ENCODE results near the gene DSCAM.

The DSCAM gene

DNA sequence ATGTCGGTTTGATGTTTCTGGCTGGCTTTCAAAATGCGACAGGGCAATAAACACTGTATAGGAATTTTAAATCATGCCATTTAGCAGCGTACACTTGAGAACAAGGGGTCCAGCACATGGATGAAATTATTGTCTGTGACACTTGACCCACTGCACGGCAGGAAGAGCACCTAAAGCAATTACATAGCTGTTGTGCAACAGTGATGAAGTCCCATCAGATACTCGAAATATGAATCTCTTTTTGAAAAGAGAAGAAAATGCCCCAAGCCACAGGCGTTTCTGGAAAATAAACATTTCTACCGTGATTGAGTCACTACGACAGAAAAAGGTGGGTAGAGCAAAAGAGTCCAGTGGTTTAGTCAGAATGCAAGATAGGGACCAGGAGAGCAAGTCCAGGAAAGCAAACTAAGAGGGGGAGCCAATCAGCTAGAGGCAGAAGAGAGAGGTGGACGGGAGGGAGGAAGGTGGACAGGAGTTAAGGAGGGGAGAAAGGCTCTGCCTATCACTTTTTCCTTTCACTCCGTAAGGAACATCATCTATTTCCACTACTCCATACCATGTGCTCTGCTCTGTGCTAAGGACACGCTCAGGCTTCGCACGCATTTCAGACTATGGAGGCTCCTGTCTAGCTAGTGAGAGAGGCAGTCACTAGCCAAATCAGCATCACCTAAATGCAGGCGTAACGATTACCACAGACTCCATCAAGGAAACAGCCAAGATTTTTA, 6.4 kb downstream of the DSCAM start:
- DNase-seq = no peak

DNA sequence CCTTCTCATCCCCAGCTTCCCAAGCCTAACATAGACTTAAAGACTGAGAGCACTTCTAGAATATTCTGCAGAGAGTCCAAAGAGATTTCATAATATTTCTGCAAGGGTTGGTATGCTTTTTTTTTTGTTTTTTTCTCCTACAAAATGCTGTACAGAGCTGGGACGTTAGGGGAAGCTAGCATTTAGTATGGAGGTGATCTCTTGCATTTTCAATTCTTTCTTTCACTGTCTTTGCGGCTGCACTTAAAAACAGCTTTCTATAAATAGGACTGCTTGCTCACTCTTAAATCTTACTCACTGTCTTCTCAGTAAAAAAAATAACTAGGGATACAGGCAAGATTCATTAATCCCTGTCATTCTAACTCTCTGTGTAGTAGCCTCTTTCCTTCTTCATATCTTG, 7.4 kb downstream of the DSCAM start:
- DNase-seq = no peak

DNA sequence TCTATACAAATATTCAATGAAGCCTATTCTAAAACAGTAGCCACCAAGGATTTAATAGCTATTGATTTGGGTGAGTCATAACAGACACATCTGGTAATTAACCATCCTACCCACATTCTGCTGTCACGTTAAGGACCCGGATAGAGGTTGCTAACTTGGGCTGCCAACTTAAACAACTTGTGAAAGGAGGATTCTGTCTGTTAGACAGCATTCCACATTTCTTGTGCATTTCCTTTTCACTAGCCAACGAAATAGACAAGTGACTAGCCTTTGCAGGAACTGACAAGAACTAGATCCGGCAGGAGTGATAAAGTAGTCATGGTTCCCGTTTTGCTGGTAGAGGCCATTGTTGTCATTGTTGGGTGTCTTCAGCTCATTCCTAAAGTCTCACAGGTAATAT, 9.5 kb downstream of the DSCAM start:
- no peak for DNase-seq

DNA sequence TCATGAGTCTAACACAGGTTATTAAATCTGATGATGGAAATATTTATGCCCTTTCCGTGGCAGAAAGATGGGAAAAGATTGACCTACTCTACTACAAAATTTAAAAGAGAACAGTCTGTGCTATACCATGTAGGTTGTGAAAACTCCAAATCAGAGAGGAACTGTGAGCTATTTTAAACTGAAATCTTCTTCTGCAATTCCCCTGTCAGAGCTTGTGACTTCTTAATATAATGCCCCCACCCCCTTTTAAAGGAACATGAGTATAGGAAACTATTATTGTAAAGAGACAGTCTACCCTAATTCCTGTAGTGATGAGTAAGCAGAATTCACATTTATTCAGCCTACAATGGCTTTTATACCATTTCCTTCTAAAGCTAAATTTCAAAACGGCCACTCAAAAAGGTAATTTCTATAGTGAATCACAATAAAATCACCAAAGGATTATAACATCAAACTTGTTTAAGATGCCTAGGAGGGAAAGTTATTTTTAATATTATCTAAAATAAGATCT, 11.7 kb downstream of the DSCAM start:
- DNase-seq = no peak

DNA sequence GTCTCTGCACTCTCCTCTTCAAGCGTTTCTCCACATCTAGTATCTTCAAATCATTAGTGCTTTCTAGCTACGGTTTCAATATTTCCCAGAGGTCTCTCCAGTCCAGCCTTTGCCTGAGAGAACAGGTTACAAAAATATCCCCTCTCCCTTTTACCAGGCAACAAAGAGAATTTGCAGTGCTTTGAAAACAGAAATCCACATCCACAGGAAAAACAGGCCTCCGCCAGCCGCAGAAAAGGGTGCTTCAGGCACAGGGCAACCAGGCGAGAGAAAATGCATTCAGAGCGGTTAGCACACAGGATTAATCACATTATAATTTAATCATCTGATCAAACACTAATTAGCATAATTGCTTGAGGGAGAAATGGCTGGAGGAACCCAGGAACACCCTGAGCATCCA, 13.8 kb downstream of the DSCAM start:
- no peak for DNase-seq

DNA sequence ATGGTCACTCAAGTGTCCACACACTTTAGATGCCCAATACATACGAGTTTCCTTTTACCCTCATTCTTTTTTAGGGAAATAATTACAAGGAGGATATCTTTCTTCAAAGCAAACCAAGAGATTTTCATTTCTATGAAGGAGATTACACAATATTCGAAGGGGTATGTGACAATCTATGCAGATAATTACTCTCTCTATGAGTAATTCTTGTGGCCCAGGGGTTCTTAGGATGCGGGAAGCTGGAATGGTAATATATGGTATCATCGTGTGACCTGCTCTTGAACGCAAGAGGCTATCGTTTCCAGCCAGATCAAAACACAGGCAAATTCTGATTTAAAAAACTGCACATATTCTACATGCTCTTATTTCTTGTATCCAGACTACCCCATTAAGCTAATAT, 14.6 kb downstream of the DSCAM start:
- no peak for DNase-seq

DNA sequence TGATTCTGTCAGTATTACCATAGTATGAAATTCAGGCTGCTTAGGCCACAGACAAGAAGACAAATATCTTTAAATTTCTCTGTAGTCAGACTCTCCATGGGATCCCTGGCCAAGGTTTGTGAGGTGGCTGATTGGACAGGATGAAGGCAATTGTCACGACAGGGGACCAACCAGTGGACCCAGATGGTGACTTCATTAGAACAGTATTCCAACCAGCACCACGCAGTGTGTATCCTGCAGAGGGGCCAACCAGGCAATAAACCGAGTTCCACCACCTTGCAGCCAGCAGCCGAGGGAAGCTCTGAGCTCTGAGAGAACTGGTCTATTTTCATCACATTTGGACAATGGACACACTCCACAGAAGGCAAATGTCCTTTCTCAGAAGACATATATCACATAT, 16.1 kb downstream of the DSCAM start:
- DNase-seq = no peak

DNA sequence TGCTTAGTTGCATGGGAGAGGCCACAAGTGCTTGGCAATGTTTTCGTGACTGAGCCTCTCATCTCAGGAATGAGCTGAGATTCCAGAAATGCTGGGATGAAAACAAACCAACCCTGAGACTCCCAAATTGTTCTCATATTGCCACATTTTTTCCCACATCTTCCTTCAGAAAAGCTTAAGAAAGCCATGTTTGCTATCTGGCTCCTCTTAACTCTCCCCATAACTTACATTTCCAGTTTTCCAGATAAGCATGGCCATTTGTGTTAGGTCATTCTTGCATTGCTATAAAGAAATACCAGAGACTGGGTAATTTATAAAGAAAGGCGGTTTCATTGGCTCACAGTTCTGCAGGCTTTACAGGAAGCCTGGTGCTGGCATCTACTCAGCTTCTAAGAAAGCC, 17.2 kb downstream of the DSCAM start:
- no peak for DNase-seq

DNA sequence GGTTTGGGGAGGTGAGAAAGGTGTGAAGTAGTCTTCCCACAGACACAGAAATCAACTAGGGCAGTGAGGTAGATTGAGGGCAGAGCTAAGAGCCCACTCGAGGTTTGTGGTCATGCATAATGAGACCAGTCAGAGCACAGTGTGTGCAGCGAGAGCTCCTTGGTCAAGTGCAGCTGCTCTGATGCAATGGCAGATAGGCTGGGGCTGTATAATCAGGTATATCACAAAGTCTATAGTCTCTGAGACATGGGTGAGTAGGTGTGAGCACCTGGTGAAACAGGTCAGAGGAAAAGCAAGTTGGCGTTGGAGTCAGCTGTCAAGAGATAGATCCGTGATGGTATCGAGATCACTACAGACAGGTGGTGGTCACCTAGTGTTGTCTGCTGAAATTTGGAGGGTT, 17.6 kb downstream of the DSCAM start:
- no peak for DNase-seq

DNA sequence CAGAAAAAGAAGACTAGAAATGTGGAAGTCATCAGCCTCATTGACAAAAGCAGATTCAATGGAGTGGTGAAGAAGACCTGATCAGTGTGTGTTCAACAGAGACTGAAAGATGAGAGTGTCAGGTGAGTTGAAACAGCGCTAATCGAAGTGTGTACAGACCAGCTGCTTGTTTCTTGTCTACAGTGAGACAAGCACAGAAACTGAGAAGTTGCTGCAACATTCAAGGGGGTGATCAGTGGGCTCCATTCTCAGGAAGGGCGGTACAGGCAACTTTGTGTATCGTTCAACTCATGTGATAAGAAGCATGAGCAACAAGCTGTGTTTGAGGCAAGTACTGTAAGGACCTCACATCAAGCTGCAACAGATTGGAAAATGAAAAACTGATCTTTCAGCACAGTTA, 19.4 kb downstream of the DSCAM start:
- DNase-seq = no peak

DNA sequence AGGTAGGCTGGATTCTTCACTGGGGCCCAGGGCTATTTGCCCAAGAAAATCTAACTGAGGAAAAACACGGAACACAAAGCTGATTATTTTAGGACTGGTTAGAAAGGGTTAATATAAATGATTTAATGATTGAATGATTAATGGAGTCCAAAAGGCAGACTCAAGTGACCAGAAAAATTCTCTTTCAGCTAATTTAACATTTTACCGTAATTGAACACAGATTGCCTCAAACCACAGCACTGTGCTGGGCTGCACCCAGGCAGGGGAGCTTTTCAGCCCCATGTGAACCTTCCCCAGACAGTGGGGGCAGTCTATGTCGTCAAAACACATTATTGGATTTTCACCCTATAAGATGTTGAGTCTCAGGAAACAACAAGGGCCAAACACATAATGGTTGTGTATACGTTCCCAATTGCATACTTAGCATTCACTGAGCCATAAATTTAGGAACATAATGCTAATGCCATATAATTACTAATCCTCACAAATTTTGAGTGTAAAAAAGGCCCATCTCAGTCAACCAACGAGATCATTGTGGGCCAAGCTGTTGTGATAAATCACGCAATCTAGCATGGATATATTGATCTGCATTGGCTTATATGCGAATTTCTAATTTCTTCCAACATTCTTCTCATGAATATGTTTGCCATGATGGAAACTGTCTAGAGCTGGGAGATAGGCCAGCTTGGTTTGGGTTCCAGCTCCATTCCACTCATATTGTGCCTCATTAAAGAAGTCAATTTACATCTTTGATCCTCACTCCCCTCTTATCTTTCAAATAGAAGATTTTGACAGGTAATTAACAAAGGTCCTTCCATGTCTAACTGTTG, 27.7 kb downstream of the DSCAM start:
- no peak for DNase-seq

DNA sequence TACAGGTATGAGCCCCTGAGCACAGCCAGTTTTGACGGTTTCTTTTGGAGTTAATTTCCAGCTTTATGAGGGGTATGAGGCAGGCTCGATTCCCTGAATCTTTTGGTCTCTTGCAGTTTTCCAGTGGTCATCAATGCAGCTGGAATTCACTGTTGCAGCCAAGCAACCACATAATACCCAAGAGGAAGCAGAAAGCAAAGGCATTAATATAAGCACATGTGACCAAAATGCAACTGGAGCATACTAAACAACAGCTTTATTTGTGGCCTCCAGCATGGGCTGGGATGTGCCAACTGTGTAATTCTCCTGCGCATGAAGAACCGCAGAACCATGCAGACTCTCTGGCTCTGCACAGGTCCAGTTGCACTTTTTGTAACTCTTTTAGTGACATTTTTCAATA, 33.0 kb downstream of the DSCAM start:
- no peak for DNase-seq

DNA sequence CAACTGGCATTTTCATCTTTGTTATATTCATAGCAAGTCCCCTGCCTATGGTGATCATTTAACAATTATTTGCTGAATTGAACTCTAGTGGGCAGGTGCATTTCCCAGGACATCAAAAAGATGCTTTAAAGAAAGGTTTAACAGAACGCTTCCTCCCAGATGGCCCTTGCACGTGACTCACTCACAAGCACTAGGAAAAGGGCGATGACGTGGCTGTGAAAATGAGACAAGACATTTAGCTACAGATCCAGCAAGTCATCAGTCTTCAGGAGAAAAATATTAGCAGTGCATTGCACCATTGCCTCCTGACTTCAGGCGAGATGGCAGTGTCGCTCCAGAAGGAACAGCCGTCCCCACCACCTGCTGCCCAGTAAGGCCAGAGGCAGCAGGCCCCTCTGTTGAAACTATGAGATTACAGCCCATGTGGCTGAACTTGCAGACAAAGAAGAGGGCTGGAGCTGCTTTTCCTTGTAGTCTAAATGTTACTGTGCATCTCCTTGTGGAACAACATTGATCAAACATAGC, 37.2 kb downstream of the DSCAM start:
- DNase-seq = no peak

DNA sequence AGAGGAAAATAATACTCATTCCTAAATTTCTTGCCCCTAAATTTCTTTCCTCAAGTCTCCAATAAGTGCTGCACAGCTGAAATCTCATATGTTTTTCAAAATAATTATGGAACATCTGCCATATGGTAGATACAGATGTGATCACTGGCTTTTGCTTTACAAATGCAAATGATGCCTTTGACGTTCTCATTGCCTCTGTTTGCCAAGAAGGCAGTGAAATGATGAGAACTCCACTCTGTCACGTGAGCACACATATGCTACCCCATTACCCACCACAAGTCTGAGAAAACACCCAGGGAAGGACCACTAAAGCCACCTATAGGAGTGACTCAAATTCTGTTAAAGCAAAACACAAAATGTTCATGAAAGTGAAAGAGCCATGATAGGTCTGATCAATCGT, 43.9 kb downstream of the DSCAM start:
- no peak for DNase-seq

DNA sequence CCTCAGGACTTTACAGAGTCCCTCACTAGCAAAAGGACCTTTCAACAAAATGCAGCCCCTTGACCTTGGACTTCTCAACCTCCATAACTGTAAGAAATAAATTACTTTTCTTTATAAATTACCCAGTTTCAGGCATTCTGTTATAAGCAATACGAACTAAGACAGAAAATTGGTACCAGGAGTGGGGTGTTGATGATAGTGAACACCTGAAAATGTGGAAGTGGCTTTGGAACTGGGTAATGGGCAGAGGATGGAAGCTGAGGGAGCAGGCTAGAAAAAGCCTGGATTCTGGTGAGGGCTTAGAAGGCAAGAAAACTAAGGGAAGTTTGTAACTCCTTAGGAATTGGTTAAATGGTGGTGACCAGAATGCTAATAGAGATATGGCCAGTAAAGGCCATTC, 46.8 kb downstream of the DSCAM start:
- DNase-seq = no peak

DNA sequence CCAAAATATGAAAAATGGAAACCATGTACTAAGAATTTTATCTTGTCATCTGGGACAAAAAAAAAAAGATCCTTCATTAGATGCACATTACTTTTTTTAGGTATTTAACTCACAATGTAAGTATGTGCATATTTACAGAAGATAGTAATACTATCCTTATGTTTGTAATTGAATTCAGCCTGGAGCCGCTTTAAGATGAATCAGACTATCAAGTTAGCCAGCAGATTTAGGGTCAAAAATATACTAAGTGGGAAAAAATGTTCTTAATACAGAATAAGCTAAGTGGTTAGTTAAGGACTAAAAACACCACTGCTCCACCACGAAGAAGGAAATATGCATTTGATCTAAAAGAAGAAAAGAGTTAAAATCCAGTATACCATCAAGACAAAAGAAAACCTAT, 49.1 kb downstream of the DSCAM start:
- no peak for DNase-seq

DNA sequence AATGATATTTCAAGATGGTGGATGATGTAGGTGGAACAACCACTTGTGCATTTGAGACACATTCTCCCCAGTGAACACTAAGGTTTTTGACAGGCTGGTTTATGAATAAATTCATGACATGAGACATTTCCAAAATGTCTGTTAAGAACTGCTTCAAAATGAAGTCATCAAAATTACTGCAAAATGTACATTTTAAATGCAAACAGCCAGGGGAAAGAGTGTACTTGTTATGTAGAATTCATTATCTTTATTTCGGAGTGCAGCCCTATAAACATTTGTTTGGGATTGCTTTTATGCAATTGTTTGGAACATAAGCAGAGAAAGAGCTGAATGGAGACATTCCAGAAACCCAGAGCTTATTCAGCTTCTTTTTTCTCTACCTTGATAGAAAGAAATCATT, 49.5 kb downstream of the DSCAM start:
- no peak for DNase-seq

DNA sequence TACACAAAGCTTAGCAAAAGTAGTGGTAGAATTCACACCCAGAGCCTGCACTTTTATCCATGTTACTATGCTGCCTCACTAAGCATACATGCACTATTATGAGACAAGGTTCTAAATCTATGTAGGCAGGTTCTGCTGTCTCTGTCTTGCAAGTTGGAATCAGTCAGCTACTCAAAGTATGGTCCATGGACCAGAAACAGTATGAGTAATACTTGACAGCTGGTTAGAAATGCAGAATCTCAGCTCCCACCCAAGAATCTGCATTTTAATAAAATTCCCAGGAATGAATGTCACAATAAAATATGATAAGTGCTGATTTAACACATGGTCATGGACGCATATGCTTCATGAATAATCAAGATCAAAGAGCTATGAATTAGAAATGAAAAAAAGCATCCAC, 50.5 kb downstream of the DSCAM start:
- no peak for DNase-seq

DNA sequence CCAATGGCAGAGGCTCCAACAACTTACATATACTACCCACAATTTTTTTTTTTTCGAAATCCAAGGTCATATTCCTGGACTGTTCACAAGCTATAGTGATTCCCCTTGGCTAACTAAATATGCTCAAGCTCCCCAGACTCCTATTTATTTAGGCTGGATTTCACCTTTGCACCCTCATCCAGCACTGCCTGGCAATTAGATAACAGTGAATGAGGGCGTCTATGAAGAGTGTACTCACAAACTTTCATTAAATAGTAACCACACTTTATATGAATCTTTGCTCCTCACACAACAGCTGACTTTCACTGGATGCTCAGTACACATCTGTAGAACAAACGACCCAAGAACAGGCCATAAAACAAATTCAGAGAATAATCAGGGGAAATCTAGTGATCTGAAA, 51.6 kb downstream of the DSCAM start:
- no peak for DNase-seq

DNA sequence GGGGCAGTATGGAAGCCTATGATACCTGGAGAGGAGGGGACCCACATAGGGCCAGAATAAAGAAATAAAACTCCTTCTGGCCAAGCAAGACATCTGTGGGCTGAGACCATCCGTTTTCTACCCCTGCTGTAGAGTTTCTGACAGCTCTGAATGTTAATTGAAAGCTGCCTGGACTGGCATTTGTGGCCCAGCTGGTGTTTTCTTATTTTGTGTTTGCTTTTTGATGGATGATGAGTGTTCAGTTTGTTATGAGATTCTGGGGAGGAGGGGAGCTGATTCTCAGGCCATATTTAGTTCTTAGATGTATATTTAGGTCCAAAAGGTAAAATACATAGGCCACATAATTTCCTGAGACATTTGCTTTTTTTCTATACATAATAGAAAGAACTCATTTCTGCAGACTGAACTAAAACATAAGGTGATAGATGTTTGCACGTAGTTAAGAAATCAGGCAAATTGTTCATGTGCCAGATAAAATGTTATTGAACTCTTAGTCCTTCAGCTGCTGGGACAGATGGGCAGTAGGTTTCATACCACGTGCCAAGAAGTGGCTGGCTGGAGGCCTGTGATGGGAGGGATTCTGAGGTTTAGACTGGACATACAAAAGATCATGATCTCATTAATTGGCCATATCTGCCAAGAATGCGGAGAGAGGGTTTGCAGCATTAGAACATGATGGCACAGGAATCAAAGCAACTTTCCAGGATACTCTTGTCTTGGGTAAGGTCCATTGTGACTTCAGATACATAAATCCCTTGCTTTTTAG, 54.1 kb downstream of the DSCAM start:
- DNase-seq = peak in 1 of 56 donors; percentile 4

DNA sequence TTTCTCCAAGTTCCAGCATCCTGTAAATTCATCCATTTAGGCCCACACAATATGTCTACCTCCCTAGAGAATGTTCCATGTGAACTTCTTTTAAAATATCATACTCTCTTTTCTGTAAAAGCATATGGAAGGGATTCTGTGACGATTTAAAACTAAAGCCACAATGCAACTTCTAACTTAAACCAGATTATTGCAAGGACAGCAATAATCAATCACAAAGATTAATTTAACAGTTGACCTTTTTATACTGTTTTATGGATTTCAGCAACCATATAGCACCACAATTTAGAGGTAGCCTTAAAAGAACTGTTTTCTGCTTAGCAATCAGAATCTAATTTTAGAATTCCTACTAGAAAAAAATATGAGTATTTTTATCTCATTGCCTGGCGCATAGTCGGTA, 58.3 kb downstream of the DSCAM start:
- DNase-seq = no peak

DNA sequence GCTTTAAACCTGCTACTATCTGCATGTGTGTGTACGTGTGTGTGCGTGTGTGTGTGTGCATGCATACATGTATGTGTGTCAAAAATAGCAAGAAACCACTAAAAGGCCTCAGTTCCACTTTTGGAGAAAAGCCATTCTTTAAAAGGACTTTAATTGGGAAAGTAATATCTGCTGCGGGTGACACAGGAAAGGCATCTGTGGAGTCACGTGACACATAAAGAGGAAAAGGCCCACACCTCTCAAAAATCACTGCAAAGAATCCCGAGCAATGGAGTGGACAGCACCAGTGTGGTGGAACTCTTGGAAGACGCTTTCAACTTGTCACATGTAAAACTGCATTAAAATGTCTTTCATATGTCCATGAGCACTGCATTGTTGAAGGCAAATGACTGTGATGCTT, 63.6 kb downstream of the DSCAM start:
- DNase-seq = no peak
